NT2/D1 (cell line): ENCODE results near the gene TAPBPL.

ENCODE experiments used
- YY1 ChIP-seq: IDR thresholded peaks from 2 replicates; pipeline ENCODE4 v1.6.1; 2011; ENCODE audit not compliant: insufficient read length, insufficient read depth
- ZNF274 ChIP-seq: IDR thresholded peaks from 2 replicates; pipeline ENCODE4 v1.6.1; 2011; ENCODE audit warnings: mild to moderate bottlenecking, low read depth, low read length

GRCh38 chr12:6426882-6427671 is 24.8 kb upstream of the TAPBPL start:
- TF ChIP-seq YY1 = no peak
- TF ChIP-seq ZNF274 = no peak
